ENCODE data around the gene GADD45B.
"Not testable (repeated sequence)": the region's sequence is repeated elsewhere in the genome, so short reads cannot be mapped to it uniquely, and the experiment has no call there.

DNA sequence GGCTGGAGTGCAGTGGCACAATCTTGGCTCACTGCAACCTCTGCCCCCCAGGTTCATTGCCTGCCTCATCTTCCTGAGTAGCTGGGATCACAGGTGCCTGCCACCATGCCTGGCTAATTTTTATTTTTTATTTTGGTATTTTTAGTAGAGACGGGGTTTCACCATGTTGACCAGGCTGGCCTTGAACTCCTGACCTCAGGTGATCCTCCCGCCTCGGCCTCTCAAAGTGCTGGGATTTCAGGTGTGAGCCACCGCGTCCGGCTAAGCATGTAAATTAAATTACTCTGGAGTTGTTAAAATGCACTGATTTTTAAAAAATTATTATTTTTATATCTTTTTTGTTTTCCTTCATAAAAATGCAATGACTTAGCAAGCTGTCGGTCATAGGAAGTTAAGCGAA lies 30.7 kb downstream of the GADD45B start:
- not testable (repeated sequence) for TF ChIP-seq TAF1 (IDR thresholded peaks at IDR 0.05; ENCODE audit: low read depth); POLR2AphosphoS5 (IDR thresholded peaks at IDR 0.05); EZH2 (IDR thresholded peaks at IDR 0.05; ENCODE audit: borderline replicate concordance, insufficient read depth, low read length, poor library complexity, severe bottlenecking); RAD21 (conservative IDR thresholded peaks at IDR 0.05); EP300 (conservative IDR thresholded peaks at IDR 0.05; ENCODE audit: poor library complexity, severe bottlenecking)
- TF ChIP-seq, protein P1, sequence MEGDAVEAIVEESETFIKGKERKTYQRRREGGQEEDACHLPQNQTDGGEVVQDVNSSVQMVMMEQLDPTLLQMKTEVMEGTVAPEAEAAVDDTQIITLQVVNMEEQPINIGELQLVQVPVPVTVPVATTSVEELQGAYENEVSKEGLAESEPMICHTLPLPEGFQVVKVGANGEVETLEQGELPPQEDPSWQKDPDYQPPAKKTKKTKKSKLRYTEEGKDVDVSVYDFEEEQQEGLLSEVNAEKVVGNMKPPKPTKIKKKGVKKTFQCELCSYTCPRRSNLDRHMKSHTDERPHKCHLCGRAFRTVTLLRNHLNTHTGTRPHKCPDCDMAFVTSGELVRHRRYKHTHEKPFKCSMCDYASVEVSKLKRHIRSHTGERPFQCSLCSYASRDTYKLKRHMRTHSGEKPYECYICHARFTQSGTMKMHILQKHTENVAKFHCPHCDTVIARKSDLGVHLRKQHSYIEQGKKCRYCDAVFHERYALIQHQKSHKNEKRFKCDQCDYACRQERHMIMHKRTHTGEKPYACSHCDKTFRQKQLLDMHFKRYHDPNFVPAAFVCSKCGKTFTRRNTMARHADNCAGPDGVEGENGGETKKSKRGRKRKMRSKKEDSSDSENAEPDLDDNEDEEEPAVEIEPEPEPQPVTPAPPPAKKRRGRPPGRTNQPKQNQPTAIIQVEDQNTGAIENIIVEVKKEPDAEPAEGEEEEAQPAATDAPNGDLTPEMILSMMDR (IDR thresholded peaks at IDR 0.05; ENCODE audit: poor library complexity, severe bottlenecking), result not testable (repeated sequence)
- TF ChIP-seq, protein P2, sequence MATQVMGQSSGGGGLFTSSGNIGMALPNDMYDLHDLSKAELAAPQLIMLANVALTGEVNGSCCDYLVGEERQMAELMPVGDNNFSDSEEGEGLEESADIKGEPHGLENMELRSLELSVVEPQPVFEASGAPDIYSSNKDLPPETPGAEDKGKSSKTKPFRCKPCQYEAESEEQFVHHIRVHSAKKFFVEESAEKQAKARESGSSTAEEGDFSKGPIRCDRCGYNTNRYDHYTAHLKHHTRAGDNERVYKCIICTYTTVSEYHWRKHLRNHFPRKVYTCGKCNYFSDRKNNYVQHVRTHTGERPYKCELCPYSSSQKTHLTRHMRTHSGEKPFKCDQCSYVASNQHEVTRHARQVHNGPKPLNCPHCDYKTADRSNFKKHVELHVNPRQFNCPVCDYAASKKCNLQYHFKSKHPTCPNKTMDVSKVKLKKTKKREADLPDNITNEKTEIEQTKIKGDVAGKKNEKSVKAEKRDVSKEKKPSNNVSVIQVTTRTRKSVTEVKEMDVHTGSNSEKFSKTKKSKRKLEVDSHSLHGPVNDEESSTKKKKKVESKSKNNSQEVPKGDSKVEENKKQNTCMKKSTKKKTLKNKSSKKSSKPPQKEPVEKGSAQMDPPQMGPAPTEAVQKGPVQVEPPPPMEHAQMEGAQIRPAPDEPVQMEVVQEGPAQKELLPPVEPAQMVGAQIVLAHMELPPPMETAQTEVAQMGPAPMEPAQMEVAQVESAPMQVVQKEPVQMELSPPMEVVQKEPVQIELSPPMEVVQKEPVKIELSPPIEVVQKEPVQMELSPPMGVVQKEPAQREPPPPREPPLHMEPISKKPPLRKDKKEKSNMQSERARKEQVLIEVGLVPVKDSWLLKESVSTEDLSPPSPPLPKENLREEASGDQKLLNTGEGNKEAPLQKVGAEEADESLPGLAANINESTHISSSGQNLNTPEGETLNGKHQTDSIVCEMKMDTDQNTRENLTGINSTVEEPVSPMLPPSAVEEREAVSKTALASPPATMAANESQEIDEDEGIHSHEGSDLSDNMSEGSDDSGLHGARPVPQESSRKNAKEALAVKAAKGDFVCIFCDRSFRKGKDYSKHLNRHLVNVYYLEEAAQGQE (IDR thresholded peaks at IDR 0.05; ENCODE audit: borderline replicate concordance), result not testable (repeated sequence)

Data from neural cell (in vitro differentiated cells).